ENCODE results near the gene AP2M1.

The AP2M1 gene

GRCh38 chr3:184211718-184212117 lies 37.1 kb downstream of the AP2M1 start:
- no peak for DNase-seq (ENCODE audit: low read depth)
- no peak for TF ChIP-seq CTCF (conservative IDR thresholded peaks at IDR 0.05; ENCODE audit: low read depth, low read length)
- H3K4me3 ChIP-seq (ENCODE audit: low read depth, low read length) = no peak overlapping the region

- TF ChIP-seq CTCF (conservative IDR thresholded peaks at IDR 0.05; ENCODE audit: low read depth, low read length) = no peak
- no peak for DNase-seq (ENCODE audit: low read depth)
- no peak overlapping the region for H3K4me3 ChIP-seq (ENCODE audit: low read depth, low read length)
Measured at GRCh38 chr3:184218814-184219213, 44.2 kb downstream of the AP2M1 start.

- no peak for TF ChIP-seq CTCF (conservative IDR thresholded peaks at IDR 0.05; ENCODE audit: low read depth, low read length)
- DNase-seq (ENCODE audit: low read depth) = no peak
Measured at GRCh38 chr3:184222521-184222920, 47.9 kb downstream of the AP2M1 start.

GRCh38 chr3:184223946-184224345 lies 49.3 kb downstream of the AP2M1 start:
- DNase-seq (ENCODE audit: low read depth) = no peak
- TF ChIP-seq CTCF (conservative IDR thresholded peaks at IDR 0.05; ENCODE audit: low read depth, low read length) = no peak
- no peak overlapping the region for H3K4me3 ChIP-seq (ENCODE audit: low read depth, low read length)

More at GRCh38 chr3:184222521-184222920, 47.9 kb downstream of the AP2M1 start:
- no peak overlapping the region for H3K4me3 ChIP-seq (ENCODE audit: low read depth, low read length)

GRCh38 chr3:184227481-184227935 lies 52.9 kb downstream of the AP2M1 start:
- peak; percentile 91 for TF ChIP-seq CTCF (conservative IDR thresholded peaks at IDR 0.05; ENCODE audit: low read depth, low read length)
- peak; percentile 32 for DNase-seq (ENCODE audit: low read depth)
- H3K4me3 ChIP-seq (ENCODE audit: low read depth, low read length) = no peak overlapping the region

- no peak for TF ChIP-seq CTCF (conservative IDR thresholded peaks at IDR 0.05; ENCODE audit: low read depth, low read length)
- H3K4me3 ChIP-seq (ENCODE audit: low read depth, low read length) = no peak overlapping the region
- DNase-seq (ENCODE audit: low read depth) = no peak
Measured at GRCh38 chr3:184228376-184229137, 53.9 kb downstream of the AP2M1 start.
